GM18868 (cell line): ENCODE measurements around the gene EIF4EBP3.
"Not testable (repeated sequence)": the region's sequence is repeated elsewhere in the genome, so short reads cannot be mapped to it uniquely, and the experiment has no call there.

Experiments
- ATAC-seq: cut with Tn5 transposase; IDR thresholded peaks from one replicate; pipeline ENCODE4 v1.9.1; 2021; ENCODE audit warnings: mild to moderate bottlenecking, moderate library complexity; ENCODE audit not compliant: unreplicated experiment

The EIF4EBP3 gene

GRCh38 chr5:140575309-140575708, 27.8 kb downstream of the EIF4EBP3 start:
- ATAC-seq = no peak

DNA sequence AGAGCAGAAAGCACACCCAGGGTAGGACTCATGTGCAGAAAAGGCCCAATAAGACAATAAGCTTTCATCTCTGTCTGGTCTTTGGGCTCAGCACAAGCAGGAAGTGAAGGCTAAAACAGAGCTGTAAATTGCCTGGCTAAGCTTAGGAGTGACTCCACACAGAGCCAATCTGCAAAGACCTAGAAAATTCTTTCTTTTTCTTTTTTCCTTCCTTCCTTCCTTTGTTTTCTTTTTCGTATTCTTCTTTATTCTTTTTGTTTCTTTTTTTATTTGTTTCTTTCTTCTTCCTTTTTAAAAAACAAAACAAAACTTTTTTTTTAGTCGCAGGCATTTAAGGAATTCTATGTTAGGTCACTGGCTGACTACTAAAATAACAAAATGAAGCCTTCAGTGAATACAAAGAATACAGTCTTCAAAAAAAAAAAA, 29.3 kb downstream of the EIF4EBP3 start:
- no peak for ATAC-seq

DNA sequence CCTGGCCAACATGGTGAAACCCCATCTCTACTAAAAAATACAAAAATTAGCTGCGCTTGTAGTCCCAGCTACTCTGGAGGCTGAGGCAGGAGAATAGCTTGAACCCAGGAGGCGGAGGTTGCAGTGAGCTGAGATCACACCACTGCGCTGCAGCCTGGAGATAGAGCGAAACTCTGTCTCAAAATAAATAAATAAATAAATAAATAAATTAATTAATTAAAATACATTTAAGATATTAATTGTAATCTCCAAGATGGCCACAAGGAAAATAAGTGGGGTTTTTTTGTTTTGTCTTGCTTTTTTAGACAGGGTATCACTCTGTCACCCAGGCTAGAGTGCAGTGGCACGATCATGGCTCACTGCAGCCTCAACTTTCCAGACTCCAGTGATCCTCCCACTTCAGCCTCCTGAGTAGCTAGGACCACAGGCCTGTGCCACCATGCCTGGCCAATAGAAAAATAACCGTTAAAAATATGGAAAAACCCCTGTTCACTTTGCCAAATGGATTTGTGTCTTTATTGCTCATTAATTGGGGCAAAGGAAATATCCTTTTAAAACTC, 31.8 kb downstream of the EIF4EBP3 start:
- not testable (repeated sequence) for ATAC-seq

DNA sequence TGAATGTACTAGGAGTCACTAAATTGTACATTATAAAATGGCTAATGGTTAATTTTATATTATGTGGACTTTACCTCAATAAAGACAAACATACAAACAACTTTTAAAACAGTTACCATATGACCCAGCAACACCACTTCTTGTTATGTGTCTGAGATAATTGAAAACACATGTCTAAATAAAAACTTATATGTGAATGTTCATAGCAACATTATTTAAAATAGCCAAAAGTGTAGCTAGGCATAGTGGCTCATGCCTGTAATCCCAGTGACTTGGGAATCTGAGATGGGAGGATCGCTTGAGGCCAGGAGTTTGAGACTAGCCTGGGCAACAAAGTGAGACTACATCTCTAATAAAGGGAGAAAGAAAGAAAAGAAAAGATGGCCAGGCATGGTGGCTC, 40.0 kb downstream of the EIF4EBP3 start:
- ATAC-seq = no peak

GRCh38 chr5:140588311-140589070, 41.0 kb downstream of the EIF4EBP3 start:
- ATAC-seq = no peak

- ATAC-seq = no peak
These were observed 43.4 kb downstream of the EIF4EBP3 start for GRCh38 chr5:140590861-140591260.

DNA sequence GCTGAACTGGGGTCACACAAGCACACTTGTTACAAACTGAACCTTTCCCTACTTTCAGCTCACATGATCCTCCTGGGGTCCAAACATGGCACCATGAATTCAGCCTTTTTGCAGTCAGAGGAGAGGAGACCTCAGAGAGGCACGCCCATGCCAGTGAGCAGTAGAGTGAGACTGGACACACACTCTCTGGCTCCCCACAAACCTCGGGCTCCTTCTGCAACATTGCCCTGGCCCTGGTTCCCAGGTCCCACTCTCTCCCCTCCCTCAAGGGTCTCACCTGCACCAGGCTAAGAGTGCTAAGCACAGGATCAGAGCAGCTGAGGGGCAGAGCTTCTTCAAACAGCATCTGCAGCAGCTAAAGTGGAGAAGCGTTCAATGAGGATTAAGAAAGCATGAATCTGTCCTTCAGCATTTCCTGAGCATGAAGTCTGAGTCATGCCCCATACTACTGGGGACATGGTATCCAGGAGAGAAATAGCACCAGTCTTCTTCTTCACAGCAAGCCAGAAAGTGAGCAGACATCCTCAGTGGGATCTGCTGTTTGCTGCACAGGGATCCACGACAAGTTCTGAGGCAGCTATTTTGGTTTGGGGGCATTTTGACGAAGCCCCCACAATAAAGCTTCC, 44.4 kb downstream of the EIF4EBP3 start:
- no peak for ATAC-seq

- ATAC-seq = not testable (repeated sequence)
These were observed 45.6 kb downstream of the EIF4EBP3 start for GRCh38 chr5:140593070-140593469.

GRCh38 chr5:140594169-140594568, 46.7 kb downstream of the EIF4EBP3 start:
- ATAC-seq = no peak

DNA sequence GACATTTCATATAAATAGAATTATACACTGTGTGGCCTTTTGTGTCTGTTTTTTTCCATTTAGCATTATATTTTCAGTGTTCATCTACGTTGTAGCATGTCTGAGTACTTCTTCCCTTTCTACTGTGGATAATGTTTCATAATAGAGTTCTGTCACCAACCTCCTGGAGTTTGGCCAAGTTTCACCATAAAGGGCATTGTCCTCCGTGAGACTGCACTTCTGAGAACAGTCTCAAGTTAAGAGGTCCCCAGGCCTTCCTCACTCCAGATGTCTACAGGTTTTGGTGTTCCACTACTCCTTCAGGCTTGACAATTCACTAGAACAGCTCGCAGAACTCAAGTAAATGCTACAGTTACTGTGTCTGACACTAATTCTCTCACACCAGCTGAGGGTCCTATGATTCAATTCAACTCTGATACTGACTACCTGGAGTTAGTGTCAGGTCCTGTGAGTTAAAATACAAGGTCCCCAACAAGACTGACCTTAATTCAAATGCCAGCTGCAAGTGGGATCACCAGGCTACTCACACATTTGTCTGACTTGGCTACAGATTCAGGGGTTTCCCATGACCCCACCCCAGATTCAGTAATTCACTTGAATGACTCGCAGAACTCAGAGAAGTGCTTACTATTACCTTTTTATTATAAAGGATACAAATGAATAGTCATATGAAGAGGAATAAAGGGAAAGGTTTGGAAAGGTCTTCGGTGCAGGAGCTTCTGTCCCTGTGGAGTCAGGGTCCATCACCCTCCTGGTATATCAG, 48.3 kb downstream of the EIF4EBP3 start:
- ATAC-seq = peak; percentile 50

DNA sequence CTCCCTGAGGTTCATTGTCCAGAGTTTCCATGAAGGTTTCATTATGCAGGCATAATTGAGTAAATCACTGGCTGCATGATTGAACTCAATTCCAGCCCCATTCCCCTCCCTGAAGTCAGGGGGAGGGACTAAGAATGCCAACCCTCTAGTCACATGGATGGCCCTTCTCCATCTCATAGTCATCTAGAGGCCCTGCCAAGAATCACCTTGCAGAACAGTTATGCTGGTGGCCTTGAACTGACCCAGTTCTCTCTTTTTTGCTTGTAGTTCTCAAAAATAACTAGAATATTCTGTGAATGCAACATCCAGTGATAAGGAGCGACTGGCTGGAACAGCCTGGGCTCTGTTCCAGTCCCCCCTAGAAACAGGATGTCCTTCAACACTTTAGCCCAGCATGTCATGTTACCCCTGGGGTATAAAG, 48.9 kb downstream of the EIF4EBP3 start:
- no peak for ATAC-seq

DNA sequence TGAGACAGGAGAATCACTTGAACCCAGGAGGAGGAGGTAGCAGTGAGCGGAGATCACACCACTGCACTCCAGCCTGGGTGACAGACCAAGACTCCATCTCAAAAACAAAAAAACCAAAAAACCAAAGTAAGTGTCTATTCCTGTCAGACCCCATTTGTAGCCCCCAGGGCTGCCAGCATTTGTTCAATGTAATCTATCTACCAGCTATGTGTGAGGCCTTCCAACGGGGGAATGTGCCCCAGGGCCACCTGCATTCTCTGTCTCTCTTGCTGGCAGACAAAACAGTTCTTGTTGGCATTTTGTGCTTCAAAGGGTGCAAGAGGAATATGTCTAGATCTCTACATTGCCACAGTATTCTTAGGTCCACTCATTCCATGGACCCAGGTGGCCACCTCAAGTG, 51.4 kb downstream of the EIF4EBP3 start:
- ATAC-seq = no peak
